NOMO-1 (cell line): ENCODE data around the gene NANS.
A peak's percentile ranks its signal among the peaks of the same experiment; 100 is the strongest.

Experiments used
- DNase-seq, 2 experiments: peaks; one replicate each; lab custom pipeline; 2025; ENCODE audit not compliant: unreplicated experiment in 2 of 2; lab: John Stamatoyannopoulos, UW

Gene NANS

GRCh38 chr9:98037357-98037756 is 19.2 kb upstream of the NANS start:
- DNase-seq, result no peak

- DNase-seq, result no peak
Observed at GRCh38 chr9:98038958-98039357, 17.6 kb upstream of the NANS start.

- no peak for DNase-seq
Observed at GRCh38 chr9:98039607-98040017, 16.9 kb upstream of the NANS start.

- no peak for DNase-seq
Observed at GRCh38 chr9:98040212-98040611, 16.3 kb upstream of the NANS start.

- no peak for DNase-seq
Observed at GRCh38 chr9:98043915-98044314, 12.6 kb upstream of the NANS start.

- peak; percentile 90 to 95 for DNase-seq
Observed at GRCh38 chr9:98045234-98046179, 11.0 kb upstream of the NANS start.

GRCh38 chr9:98046180-98046543 is 10.4 kb upstream of the NANS start:
- DNase-seq, result no peak

- DNase-seq, result no peak
Observed at GRCh38 chr9:98047002-98047401, 9.5 kb upstream of the NANS start.

- DNase-seq, result no peak
Observed at GRCh38 chr9:98049288-98050072, 7.1 kb upstream of the NANS start.

GRCh38 chr9:98050351-98050750 is 6.2 kb upstream of the NANS start:
- DNase-seq, result no peak

- DNase-seq, result no peak
Observed at GRCh38 chr9:98054376-98054951, 2.1 kb upstream of the NANS start.

GRCh38 chr9:98057138-98057799 is 737 bp downstream of the NANS start:
- DNase-seq, result peak in 1 of 2 experiments; percentile 58

- no peak for DNase-seq
Observed at GRCh38 chr9:98062161-98062560, 5.6 kb downstream of the NANS start.

GRCh38 chr9:98064623-98065392 is 8.3 kb downstream of the NANS start:
- DNase-seq, result no peak

- no peak for DNase-seq
Observed at GRCh38 chr9:98066235-98066634, 9.7 kb downstream of the NANS start.

- DNase-seq, result no peak
Observed at GRCh38 chr9:98067184-98067583, 10.7 kb downstream of the NANS start.

GRCh38 chr9:98069551-98069950 is 13.0 kb downstream of the NANS start:
- DNase-seq, result no peak

- DNase-seq, result no peak
Observed at GRCh38 chr9:98070704-98071103, 14.2 kb downstream of the NANS start.

- no peak for DNase-seq
Observed at GRCh38 chr9:98071737-98072136, 15.2 kb downstream of the NANS start.
